ENCODE measurements around the gene CDH8. TPM values are rescaled to one million over a fixed set of nuclear protein-coding genes. Genes with fewer than 3 reads are reported as not detected.

CDH8 gene
- total and polyA plus RNA-seq, 7 donors, result 0.13 to 3.9 (median 0.83) TPM; not detected in 2

- WGBS, 2 donors, result 49 to 69% methylated on average over 2 of the region's 2 CpGs
- intact Hi-C loops (cut with DNase I), result no loop called here
- no peaks in the 10 kb centered on the region for H3K27me3 ChIP-seq
- no peaks in the 10 kb centered on the region for H3K36me3 ChIP-seq
- H3K9me3 ChIP-seq, result no peaks in the 10 kb centered on the region
- no peak for DNase-seq
- no peak overlapping the region for H3K4me3 ChIP-seq
- H3K4me1 ChIP-seq, result peaks cover 0 to 15% (median 2%) of the 10 kb centered on the region in 4 donors
- H3K27ac ChIP-seq, result no peak overlapping the region
- no peak for TF ChIP-seq POLR2A (IDR thresholded peaks at IDR 0.05)
- no peak for TF ChIP-seq POLR2AphosphoS5 (IDR thresholded peaks at IDR 0.05)
- TF ChIP-seq EP300 (IDR thresholded peaks at IDR 0.05), result no peak
- TF ChIP-seq CTCF (IDR thresholded peaks at IDR 0.05), result no peak
Measured at GRCh38 chr16:61798741-61799140, 237.5 kb downstream of the CDH8 start.

GRCh38 chr16:61797961-61798507 is 238.2 kb downstream of the CDH8 start:
- TF ChIP-seq POLR2A (IDR thresholded peaks at IDR 0.05) (no peak), POLR2AphosphoS5 (IDR thresholded peaks at IDR 0.05) (no peak), CTCF (IDR thresholded peaks at IDR 0.05) (no peak), EP300 (IDR thresholded peaks at IDR 0.05) (no peak)
- no peak overlapping the region for H3K4me3 ChIP-seq
- H3K9me3 ChIP-seq, result no peaks in the 10 kb centered on the region
- intact Hi-C loops (cut with DNase I), result no loop called here
- 53 to 79% methylated on average over 1 of the region's 1 CpG for WGBS, 2 donors
- no peaks in the 10 kb centered on the region for H3K27me3 ChIP-seq
- H3K4me1 ChIP-seq, result peaks cover 0 to 15% (median 2%) of the 10 kb centered on the region in 4 donors
- no peak for DNase-seq
- H3K27ac ChIP-seq, result no peak overlapping the region
- no peaks in the 10 kb centered on the region for H3K36me3 ChIP-seq

GRCh38 chr16:61797296-61797795 is 238.9 kb downstream of the CDH8 start:
- 47 to 69% methylated on average over 3 of the region's 3 CpGs for WGBS, 2 donors
- H3K9me3 ChIP-seq, result no peaks in the 10 kb centered on the region
- TF ChIP-seq POLR2AphosphoS5 (IDR thresholded peaks at IDR 0.05) (no peak), CTCF (IDR thresholded peaks at IDR 0.05) (no peak), POLR2A (IDR thresholded peaks at IDR 0.05) (no peak), EP300 (IDR thresholded peaks at IDR 0.05) (no peak)
- H3K27ac ChIP-seq, result no peak overlapping the region
- H3K4me1 ChIP-seq, result peaks cover 0 to 15% (median 2%) of the 10 kb centered on the region in 4 donors
- DNase-seq, result no peak
- intact Hi-C loops (cut with DNase I), result no loop called here
- H3K4me3 ChIP-seq, result no peak overlapping the region
- no peaks in the 10 kb centered on the region for H3K27me3 ChIP-seq
- no peaks in the 10 kb centered on the region for H3K36me3 ChIP-seq

DNA sequence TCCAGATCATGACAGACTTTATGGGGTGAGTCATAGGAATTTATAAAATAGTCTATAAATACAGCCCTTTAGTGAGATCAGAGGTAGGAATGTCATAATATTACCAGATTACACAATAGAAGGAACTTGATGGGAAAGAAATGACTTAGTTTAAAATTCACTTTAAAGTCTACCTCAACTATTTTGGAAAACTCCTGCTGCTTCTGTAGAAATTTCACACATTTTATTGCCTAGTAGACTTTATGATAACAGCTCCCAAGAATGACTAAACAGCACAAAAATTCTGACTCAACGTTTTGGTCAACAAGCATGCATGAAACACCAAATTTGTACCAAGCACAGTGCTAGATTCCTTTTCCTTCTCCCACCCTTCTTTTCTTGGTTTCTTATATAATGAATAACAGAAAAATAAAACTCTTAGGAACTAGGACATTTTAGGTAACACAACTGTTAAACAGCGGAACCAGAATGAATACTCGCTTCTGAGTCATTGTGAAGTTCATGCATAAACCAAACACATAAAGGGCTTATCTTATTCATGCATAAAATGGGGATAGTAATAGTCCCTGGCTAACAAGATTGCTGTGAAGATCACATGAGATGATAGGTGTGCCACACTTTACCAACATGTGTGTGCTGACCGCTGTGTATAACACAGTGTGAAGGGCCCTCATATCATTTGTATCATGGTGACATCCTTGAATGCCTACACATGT is 243.9 kb downstream of the CDH8 start:
- Histone ChIP-seq H3K27ac (no peak overlapping the region), H3K4me1 (peaks cover 0 to 5% (median 2%) of the 10 kb centered on the region in 4 donors), H3K4me3 (no peak overlapping the region), H3K27me3 (no peaks in the 10 kb centered on the region), H3K9me3 (no peaks in the 10 kb centered on the region), H3K36me3 (no peaks in the 10 kb centered on the region)
- no peak for DNase-seq
- 84 to 87% methylated on average over 4 of the region's 4 CpGs for WGBS, 2 donors
- intact Hi-C loops (cut with DNase I), result no loop called here
- TF ChIP-seq EP300 (IDR thresholded peaks at IDR 0.05) (no peak), CTCF (IDR thresholded peaks at IDR 0.05) (no peak), POLR2AphosphoS5 (IDR thresholded peaks at IDR 0.05) (no peak), POLR2A (IDR thresholded peaks at IDR 0.05) (no peak)
